ENCODE measurements around the gene ARHGAP24. TPM values are rescaled to one million over a fixed set of nuclear protein-coding genes. Genes with fewer than 3 reads are reported as not detected.

Gene ARHGAP24
- total RNA-seq, 1 donor from 2014 or later, result 17.8 TPM

GRCh38 chr4:85760511-85760910 lies 285.6 kb downstream of the ARHGAP24 start:
- Mint-ChIP-seq H3K4me3 (ENCODE audit: low read depth) (no peak overlapping the region), H3K27ac (no peak overlapping the region), H3K27me3 (no peaks in the 10 kb centered on the region), H3K4me1 (ENCODE audit: low read depth) (peaks cover 28% of the 10 kb centered on the region), H3K36me3 (ENCODE audit: insufficient read depth) (no peaks in the 10 kb centered on the region), H3K9me3 (ENCODE audit: low read depth) (no peaks in the 10 kb centered on the region)
- TF ChIP-seq CTCF (IDR thresholded peaks at IDR 0.05; ENCODE audit: unreplicated experiment), result no peak
- no peak for DNase-seq (ENCODE audit: low spot score, unreplicated experiment)

GRCh38 chr4:85761803-85762528 lies 287.0 kb downstream of the ARHGAP24 start:
- Mint-ChIP-seq H3K27me3 (no peaks in the 10 kb centered on the region), H3K4me1 (ENCODE audit: low read depth) (peaks cover 24% of the 10 kb centered on the region)
- no peak for TF ChIP-seq CTCF (IDR thresholded peaks at IDR 0.05; ENCODE audit: unreplicated experiment)

GRCh38 chr4:85762529-85762871 lies 287.6 kb downstream of the ARHGAP24 start:
- no peaks in the 10 kb centered on the region for H3K36me3 Mint-ChIP-seq (ENCODE audit: insufficient read depth)
- peaks cover 24% of the 10 kb centered on the region for H3K4me1 Mint-ChIP-seq (ENCODE audit: low read depth)
- no peaks in the 10 kb centered on the region for H3K27me3 Mint-ChIP-seq
- no peak for TF ChIP-seq CTCF (IDR thresholded peaks at IDR 0.05; ENCODE audit: unreplicated experiment)
- H3K27ac Mint-ChIP-seq, result no peak overlapping the region
- no peak overlapping the region for H3K4me3 Mint-ChIP-seq (ENCODE audit: low read depth)
- H3K9me3 Mint-ChIP-seq (ENCODE audit: low read depth), result no peaks in the 10 kb centered on the region
- no peak for DNase-seq (ENCODE audit: low spot score, unreplicated experiment)

More at GRCh38 chr4:85761803-85762528, 287.0 kb downstream of the ARHGAP24 start:
- DNase-seq (ENCODE audit: low spot score, unreplicated experiment), result no peak
- H3K9me3 Mint-ChIP-seq (ENCODE audit: low read depth), result no peaks in the 10 kb centered on the region
- no peaks in the 10 kb centered on the region for H3K36me3 Mint-ChIP-seq (ENCODE audit: insufficient read depth)
- no peak overlapping the region for H3K27ac Mint-ChIP-seq
- no peak overlapping the region for H3K4me3 Mint-ChIP-seq (ENCODE audit: low read depth)

- Mint-ChIP-seq H3K9me3 (ENCODE audit: low read depth) (no peaks in the 10 kb centered on the region), H3K27me3 (no peaks in the 10 kb centered on the region), H3K4me1 (ENCODE audit: low read depth) (peaks cover 27% of the 10 kb centered on the region), H3K4me3 (ENCODE audit: low read depth) (no peak overlapping the region), H3K27ac (no peak overlapping the region), H3K36me3 (ENCODE audit: insufficient read depth) (no peaks in the 10 kb centered on the region)
- no peak for DNase-seq (ENCODE audit: low spot score, unreplicated experiment)
- no peak for TF ChIP-seq CTCF (IDR thresholded peaks at IDR 0.05; ENCODE audit: unreplicated experiment)
Measured at GRCh38 chr4:85763202-85763601, 288.3 kb downstream of the ARHGAP24 start.

GRCh38 chr4:85767649-85768048 lies 292.7 kb downstream of the ARHGAP24 start:
- TF ChIP-seq CTCF (IDR thresholded peaks at IDR 0.05; ENCODE audit: unreplicated experiment), result no peak
- Mint-ChIP-seq H3K9me3 (ENCODE audit: low read depth) (no peaks in the 10 kb centered on the region), H3K27me3 (no peaks in the 10 kb centered on the region), H3K4me3 (ENCODE audit: low read depth) (no peak overlapping the region), H3K27ac (no peak overlapping the region), H3K36me3 (ENCODE audit: insufficient read depth) (no peaks in the 10 kb centered on the region), H3K4me1 (ENCODE audit: low read depth) (peaks cover 22% of the 10 kb centered on the region)
- no peak for DNase-seq (ENCODE audit: low spot score, unreplicated experiment)

Data from progenitor cell of endocrine pancreas (in vitro differentiated cells).